Esophagus (tissue), 2 donors: ENCODE measurements around the gene RHOB. TPM values are rescaled to one million over a fixed set of nuclear protein-coding genes. Genes with fewer than 3 reads are reported as not detected.

ENCODE experiments used
- H3K27ac ChIP-seq, 2 donors: one replicate each; pipeline ENCODE4 v1.5.1; 2013; ENCODE audit warnings: low read depth in 2 of 2, mild to moderate bottlenecking in 2 of 2, inconsistent platforms in 1 of 2, low read length in 1 of 2, moderate library complexity in 1 of 2
- H3K27me3 ChIP-seq, 2 donors: one replicate each; pipeline ENCODE4 v1.6.1; 2013; ENCODE audit warnings: low read length in 2 of 2, control low read depth in 1 of 2, mild to moderate bottlenecking in 1 of 2; ENCODE audit not compliant: insufficient read depth in 2 of 2, control insufficient read depth in 1 of 2
- H3K36me3 ChIP-seq, 2 donors: one replicate each; pipeline ENCODE4 v1.6.1; 2013; ENCODE audit warnings: low read length in 1 of 2; ENCODE audit not compliant: control insufficient read depth in 2 of 2, insufficient read depth in 2 of 2
- H3K4me1 ChIP-seq, 2 donors: one replicate each; pipeline ENCODE4 v1.6.1; 2013; ENCODE audit warnings: low read length in 1 of 2; ENCODE audit not compliant: control insufficient read depth in 2 of 2, insufficient read depth in 2 of 2
- H3K4me3 ChIP-seq, 2 donors: one replicate each; pipeline ENCODE4 v1.5.1; 2013; ENCODE audit warnings: low read length in 2 of 2, mild to moderate bottlenecking in 2 of 2, low read depth in 1 of 2, moderate library complexity in 1 of 2
- H3K9me3 ChIP-seq, 2 donors: one replicate each; pipeline ENCODE4 v1.6.1; 2013; ENCODE audit warnings: mild to moderate bottlenecking in 2 of 2, low read depth in 1 of 2, low read length in 1 of 2, moderate library complexity in 1 of 2; ENCODE audit not compliant: control insufficient read depth in 2 of 2, insufficient read depth in 1 of 2
- WGBS, 2 donors: extraction: QIAGEN DNeasy Blood & Tissue Kit; methylation state at CpG; one replicate each; pipeline ENCODE4 v1.1.7; 2013; 5-methylcytosine and 5-hydroxymethylcytosine counted together
- polyA plus RNA-seq, 2 donors: library from polyadenylated mRNA; stranded (reverse); fragments of 200-250 nt; gene quantifications; one replicate each; pipeline ENCODE4 v1.2.3, GENCODE V29; 2013
- donor health status: healthy with polysubstance abuse.
- donor health status: Bipolar disorder and iron deficiency.

RHOB gene
- polyA plus RNA-seq, 2 donors: 33.4 to 99.3 TPM

DNA sequence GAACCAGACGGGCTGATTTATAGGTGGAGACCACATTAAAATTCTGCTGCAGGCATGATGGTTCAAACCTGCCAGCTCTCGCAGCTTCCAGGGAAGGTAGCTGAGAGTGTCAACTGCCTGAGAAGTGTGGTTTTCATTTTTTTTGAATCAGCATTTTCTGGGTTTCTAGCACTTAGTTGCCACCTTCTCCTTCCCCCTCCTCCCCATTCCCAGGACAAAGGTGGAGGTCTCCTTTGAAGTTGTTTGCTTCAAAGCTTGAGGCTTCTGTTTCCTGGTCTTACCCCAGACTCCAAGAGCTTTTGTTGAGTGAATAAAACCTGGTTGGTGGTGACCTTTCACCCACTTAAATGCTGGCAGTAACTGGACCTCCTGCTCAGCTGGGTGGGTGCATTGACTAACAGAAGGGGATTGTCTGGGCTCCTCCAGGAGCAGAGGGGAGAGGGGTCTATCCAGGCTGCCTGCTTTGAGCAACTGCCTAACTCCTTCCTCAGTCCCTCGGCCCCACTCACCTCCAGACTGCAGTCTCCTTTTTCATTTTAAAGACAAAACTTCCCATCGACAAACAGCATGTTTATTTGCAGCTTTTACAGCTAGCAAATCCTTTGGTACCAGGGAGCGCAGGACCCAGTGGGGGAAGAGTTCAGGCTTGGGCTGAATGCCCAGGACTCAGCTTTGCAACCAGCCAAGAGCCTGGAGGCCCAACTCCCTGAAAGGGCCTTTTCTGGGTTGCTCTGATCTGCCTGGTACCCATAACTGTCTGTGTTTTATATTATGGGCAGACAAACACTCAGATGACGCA is 3.5 kb downstream of the RHOB start:
- Histone ChIP-seq H3K4me3 (peak overlapping the region in 1 of 2 donors; percentile 75), H3K4me1 (peaks cover 0 to 4% of the 10 kb centered on the region in 2 donors)
- WGBS, 2 donors: 22 to 47% methylated on average over 6 of the region's 6 CpGs

DNA sequence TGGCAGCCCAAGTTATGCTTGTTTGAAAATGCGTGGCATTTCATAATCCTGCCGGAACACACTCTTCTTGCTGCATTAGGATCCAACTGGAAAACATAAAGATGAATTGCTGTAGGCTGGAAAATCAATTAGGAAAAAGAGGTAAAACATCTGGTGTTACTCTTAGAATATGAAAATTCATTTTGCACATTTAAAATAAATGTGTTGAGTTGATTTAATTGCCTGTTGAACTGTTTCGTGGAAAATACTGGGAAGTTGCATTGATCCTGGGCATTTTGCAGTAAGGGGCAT is 4.1 kb downstream of the RHOB start:
- WGBS, 2 donors: 22 to 46% methylated on average over 3 of the region's 3 CpGs
- H3K9me3 ChIP-seq: no peaks in the 10 kb centered on the region
- peak overlapping the region; percentile 22 to 82 for H3K27ac ChIP-seq
- H3K4me1 ChIP-seq: peaks cover 0 to 5% of the 10 kb centered on the region in 2 donors
- no peaks in the 10 kb centered on the region for H3K36me3 ChIP-seq
- no peak overlapping the region for H3K4me3 ChIP-seq
- H3K27me3 ChIP-seq: no peaks in the 10 kb centered on the region

More for the DNA sequence above, 3.5 kb downstream of the RHOB start:
- no peaks in the 10 kb centered on the region for H3K27me3 ChIP-seq
- peak overlapping the region; percentile 82 to 85 for H3K27ac ChIP-seq
- no peaks in the 10 kb centered on the region for H3K9me3 ChIP-seq
- H3K36me3 ChIP-seq: no peaks in the 10 kb centered on the region

DNA sequence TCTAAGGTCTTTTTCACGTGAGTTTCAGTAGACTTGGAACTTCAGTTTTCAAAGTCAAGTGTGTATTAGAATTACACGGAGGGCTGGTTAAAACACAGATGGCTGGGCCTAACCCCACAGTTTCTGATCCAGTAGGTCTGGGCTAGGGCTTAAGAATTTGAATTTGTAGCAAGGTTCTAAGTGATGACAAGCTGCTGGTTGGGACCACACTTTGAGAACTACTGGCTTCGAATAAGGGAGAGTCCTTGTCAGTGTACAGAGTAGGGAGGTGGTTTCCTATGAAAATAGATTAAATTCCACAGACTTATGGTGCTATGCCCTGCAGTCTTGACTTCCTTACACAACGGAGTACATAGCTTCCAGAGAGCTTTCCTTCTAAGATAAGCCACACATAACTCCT is 4.5 kb downstream of the RHOB start:
- H3K27me3 ChIP-seq: no peaks in the 10 kb centered on the region
- peak overlapping the region; percentile 22 to 49 for H3K27ac ChIP-seq
- no peak overlapping the region for H3K4me3 ChIP-seq
- H3K4me1 ChIP-seq: peaks cover 0 to 5% of the 10 kb centered on the region in 2 donors
- 38 to 50% methylated on average over 4 of the region's 4 CpGs for WGBS, 2 donors
- H3K9me3 ChIP-seq: no peaks in the 10 kb centered on the region
- H3K36me3 ChIP-seq: no peaks in the 10 kb centered on the region

DNA sequence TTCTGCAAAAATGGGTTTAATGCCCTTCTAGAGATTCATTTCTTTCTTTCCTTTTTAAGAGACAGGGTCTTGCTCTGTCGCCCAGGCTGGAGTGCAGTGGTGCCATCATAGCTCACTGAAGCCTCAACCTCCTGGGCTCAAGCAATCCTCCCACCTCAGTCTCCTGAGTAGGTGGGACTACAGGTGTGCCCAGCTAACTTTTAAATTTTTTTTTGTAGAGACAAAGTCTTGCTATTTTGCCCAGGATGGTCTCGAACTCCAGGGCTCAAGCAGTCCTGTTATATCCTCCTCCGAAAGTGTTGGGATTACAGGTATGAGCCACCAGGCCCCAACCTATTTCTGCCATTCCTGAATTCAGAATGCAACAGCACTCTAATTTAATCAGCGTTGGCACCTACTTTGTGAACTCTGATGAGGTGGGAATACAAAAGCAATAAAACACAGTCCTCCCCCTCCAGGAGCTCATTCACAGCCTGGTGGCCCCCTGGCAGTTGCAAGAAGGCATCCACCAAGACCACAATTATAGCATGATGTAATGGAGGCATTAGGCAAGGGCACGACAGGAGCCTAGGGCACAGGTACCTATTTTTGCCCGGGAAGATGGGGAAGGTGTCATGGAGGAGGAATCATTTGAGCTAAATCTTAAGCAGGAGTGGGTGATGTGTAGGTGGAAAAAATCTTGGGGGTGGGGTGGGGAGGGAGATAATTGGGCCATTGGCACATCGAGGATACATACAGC is 5.1 kb downstream of the RHOB start:
- peak overlapping the region; percentile 23 to 55 for H3K27ac ChIP-seq
- H3K4me1 ChIP-seq: peaks cover 0 to 5% of the 10 kb centered on the region in 2 donors
- H3K36me3 ChIP-seq: no peaks in the 10 kb centered on the region
- H3K27me3 ChIP-seq: no peaks in the 10 kb centered on the region
- WGBS, 2 donors: 87 to 95% methylated on average over 7 of the region's 7 CpGs
- H3K9me3 ChIP-seq: no peaks in the 10 kb centered on the region
- no peak overlapping the region for H3K4me3 ChIP-seq

DNA sequence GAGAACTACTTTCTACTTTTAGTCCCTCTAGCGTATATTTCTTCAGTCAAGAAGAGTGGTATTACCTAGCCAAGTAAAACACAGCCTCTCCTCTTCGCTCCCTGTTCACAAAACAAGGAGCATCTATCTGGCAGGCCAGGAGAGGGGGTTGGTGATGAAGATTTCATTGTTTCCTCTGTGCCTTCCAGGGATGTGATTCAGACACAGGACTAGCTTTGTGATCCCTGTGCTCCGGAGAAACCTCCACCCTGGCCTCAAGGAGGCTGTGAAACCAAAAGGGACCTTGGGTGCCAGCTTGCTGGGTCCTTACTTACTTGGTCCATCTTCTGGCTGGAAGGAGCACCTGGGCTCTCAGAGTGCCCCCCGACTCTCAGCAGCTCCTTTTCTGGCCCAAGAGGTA is 5.7 kb downstream of the RHOB start:
- 59 to 78% methylated on average over 3 to 4 of the region's 4 CpGs for WGBS, 2 donors
- Histone ChIP-seq H3K36me3 (no peaks in the 10 kb centered on the region), H3K27ac (peak overlapping the region in 1 of 2 donors; percentile 43), H3K9me3 (no peaks in the 10 kb centered on the region), H3K4me3 (no peak overlapping the region), H3K27me3 (no peaks in the 10 kb centered on the region), H3K4me1 (peaks cover 0 to 5% of the 10 kb centered on the region in 2 donors)

DNA sequence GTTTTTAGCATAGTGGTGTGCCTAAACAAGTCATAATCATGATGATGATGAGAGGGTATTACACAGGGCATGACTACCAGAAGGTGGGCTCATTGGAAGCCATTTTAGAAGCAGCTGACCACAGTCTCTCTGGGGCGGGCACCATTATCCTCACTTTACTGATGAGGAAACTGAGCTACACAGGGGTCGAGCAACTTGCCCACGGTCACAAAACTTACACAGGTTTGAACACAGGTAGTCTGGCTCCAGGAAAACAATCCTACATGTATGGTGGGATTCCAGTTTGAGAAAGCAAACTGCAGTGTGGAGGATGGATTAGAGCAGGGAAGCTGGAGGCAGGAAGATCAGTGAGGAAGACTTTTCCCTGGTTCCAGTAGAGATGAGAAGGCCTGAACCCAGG is 6.2 kb downstream of the RHOB start:
- 95 to 96% methylated on average over 3 of the region's 3 CpGs for WGBS, 2 donors
- Histone ChIP-seq H3K9me3 (no peaks in the 10 kb centered on the region), H3K4me3 (no peak overlapping the region), H3K36me3 (no peaks in the 10 kb centered on the region), H3K4me1 (peaks cover 0 to 5% of the 10 kb centered on the region in 2 donors), H3K27me3 (no peaks in the 10 kb centered on the region), H3K27ac (peak overlapping the region in 1 of 2 donors; percentile 17)

DNA sequence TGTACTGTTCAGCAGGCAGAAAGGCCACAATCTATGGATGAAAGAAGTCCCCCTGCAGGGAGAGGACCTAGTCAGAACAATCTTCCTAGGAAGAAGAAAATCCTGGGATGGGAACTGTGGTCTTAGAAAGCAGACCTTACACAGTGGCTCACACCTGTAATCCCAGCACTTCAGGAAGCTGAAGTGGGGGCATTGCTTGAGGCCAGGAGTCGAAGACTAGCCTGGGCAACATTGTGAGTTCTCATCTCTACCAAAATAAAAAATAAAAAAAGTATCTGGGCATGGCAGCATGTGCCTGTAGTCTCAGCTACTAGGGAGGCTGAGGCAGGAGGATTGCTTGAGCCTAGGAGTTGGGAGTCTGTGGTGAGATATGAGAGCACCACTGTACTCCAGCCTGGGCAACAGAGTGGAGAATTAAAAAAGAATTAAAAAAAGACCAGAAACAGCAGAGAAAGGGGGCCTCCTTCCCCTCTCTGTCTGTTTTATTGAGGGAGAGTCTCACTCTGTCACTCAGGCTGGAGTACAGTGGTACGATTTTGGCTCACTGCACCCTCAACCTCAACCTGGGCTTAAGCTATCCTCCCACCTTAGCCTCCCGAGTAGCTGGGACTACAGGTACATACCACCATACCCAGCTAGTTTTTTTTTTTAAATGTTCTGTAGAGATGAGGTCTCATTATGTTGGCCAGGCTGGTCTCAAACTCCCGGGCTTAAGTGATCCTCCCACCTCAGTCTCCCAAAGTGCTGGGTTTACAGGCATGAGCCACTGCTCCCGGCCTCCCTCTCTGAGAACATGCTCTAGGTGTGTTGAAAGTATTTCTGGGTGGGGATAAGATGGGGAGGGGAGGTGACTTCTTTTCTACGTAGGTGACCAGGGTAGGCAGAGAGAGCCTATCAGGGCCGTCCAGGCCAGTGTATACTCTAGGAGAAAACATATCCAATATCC is 7.4 kb downstream of the RHOB start:
- Histone ChIP-seq H3K9me3 (no peaks in the 10 kb centered on the region), H3K4me3 (no peak overlapping the region), H3K27me3 (no peaks in the 10 kb centered on the region), H3K36me3 (no peaks in the 10 kb centered on the region), H3K27ac (no peak overlapping the region), H3K4me1 (peaks cover 0 to 5% of the 10 kb centered on the region in 2 donors)
- 90 to 92% methylated on average over 7 of the region's 7 CpGs for WGBS, 2 donors

DNA sequence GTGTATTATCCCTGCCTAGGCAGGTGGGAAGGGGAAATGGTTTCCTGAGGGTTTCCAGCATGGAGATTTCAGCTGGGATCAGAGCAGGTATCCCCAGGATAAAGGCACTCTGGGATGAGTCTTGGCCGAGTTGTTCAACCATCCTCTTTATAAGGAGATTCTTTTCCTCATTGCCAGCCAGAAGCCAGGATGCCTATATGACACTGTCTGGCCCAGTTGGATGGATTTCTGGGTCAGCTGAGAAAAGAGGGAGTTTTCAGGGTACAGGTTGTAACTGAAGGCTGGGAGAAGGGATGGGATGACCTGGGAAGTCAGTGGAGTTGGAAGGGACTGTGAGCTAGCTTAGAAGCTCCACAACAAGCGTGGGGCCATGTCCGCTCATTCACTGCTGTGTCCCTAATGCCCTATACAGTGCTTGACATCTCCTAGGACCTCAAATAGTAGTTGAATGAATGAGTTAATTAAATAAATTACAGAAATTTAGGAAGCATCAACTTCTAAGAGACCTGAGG is 8.3 kb downstream of the RHOB start:
- Histone ChIP-seq H3K4me1 (peaks cover 0 to 5% of the 10 kb centered on the region in 2 donors), H3K9me3 (no peaks in the 10 kb centered on the region), H3K4me3 (no peak overlapping the region), H3K27me3 (no peaks in the 10 kb centered on the region), H3K36me3 (no peaks in the 10 kb centered on the region), H3K27ac (peak overlapping the region in 1 of 2 donors; percentile 35)
- WGBS, 2 donors: 88 to 90% methylated on average over 3 of the region's 3 CpGs

DNA sequence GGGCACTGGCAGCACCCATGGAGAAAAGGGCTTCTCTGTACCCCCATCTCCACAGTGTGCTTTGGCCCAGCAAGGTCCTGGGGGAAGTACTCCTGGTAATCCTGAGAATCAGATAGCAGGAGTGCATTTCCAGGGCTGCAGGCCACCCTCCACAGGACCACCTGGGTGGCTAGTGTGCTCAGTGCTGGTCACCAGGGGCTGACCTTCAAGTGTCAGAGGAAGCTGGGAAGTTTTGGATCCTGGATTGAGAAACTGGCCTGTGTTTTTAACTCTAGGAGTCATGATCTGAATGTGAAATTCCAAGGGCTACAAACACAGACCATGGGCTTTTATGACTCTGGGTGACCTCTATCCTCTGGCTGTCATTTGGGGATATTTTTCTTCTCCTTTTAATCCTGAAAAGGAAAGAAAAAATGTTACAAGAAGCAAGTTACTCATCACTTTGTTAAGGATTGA is 9.3 kb downstream of the RHOB start:
- Histone ChIP-seq H3K27me3 (no peaks in the 10 kb centered on the region), H3K9me3 (no peaks in the 10 kb centered on the region), H3K4me3 (no peak overlapping the region), H3K36me3 (no peaks in the 10 kb centered on the region), H3K4me1 (peaks cover 0 to 5% of the 10 kb centered on the region in 2 donors), H3K27ac (peak overlapping the region; percentile 24 to 41)
